WERI-Rb-1 (cell line): Measurements from ENCODE around the gene AACS.

Experiments
- DNase-seq: peaks from one replicate; pipeline ENCODE4 v3.0.0-alpha.2; 2020
- H3K27ac ChIP-seq: fragments of 250-450 bp; sonication (Bioruptor Pico); 2 replicates; pipeline ENCODE4 v1.5.1; 2020; ENCODE audit warnings: mild to moderate bottlenecking, moderate library complexity
- H3K27me3 ChIP-seq: fragments of 250-450 bp; sonication (Bioruptor Pico); 2 replicates; pipeline ENCODE4 v1.5.1; 2021; ENCODE audit warnings: mild to moderate bottlenecking, low read depth, moderate library complexity; ENCODE audit not compliant: insufficient read depth, severe bottlenecking
- H3K36me3 ChIP-seq: fragments of 250-450 bp; sonication (Bioruptor Pico); 2 replicates; pipeline ENCODE4 v1.5.1; 2020; ENCODE audit warnings: mild to moderate bottlenecking, moderate library complexity
- H3K4me3 ChIP-seq: 2 replicates; pipeline ENCODE4 v1.5.1; 2011; ENCODE audit warnings: low read depth, mild to moderate bottlenecking, control low read depth, low read length
- H3K9me3 ChIP-seq: fragments of 250-450 bp; sonication (Bioruptor Pico); 2 replicates; pipeline ENCODE4 v1.5.1; 2021; ENCODE audit warnings: mild to moderate bottlenecking, moderate library complexity; ENCODE audit not compliant: severe bottlenecking
- TF ChIP-seq, protein P1 (sequence below): IDR thresholded peaks from 2 replicates; pipeline ENCODE4 v1.5.1; 2011; ENCODE audit warnings: low read depth, mild to moderate bottlenecking, control low read depth, inconsistent platforms, low read length

Gene AACS

DNA sequence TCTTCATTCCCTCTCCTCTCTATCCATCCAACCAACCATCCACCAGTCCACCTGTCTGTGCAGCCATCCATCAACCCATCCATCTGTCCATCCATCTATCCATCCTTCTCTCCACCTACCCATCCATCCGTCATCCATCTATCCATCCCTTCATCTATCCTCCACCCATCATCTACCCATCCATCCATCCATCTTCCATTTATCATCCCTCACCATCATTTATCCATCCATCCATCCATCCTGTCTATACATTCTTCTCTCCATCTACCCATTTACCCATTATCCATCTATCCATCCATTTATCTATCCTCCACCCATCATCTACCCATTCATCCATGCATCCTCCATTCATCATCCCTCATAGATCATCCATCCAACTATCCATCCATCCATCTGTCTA lies 24.4 kb downstream of the AACS start:
- Histone ChIP-seq H3K9me3 (no peaks in the 10 kb centered on the region), H3K36me3 (peaks cover 85% of the 10 kb centered on the region)

DNA sequence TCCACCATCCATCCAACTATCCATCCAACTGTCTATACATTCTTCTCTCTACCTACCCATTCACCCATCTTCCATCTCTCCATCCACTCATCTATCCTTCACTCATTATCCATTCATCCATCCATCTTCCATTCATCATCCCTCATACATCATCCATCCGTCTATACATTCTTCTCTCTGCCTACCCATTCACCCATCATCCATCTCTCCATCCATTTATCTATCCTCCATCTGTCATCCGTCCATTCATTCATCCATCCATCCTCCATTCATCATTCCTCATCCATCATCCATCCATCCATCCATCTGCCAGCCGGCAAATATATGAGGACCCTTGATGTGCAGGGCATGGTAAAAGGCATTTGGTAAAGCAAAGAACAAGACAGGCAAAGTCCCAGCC lies 25.2 kb downstream of the AACS start:
- Histone ChIP-seq H3K27ac (no peak overlapping the region), H3K27me3 (no peaks in the 10 kb centered on the region), H3K9me3 (no peaks in the 10 kb centered on the region), H3K4me3 (no peak overlapping the region), H3K36me3 (peaks cover 82% of the 10 kb centered on the region)
- TF ChIP-seq, protein P1, sequence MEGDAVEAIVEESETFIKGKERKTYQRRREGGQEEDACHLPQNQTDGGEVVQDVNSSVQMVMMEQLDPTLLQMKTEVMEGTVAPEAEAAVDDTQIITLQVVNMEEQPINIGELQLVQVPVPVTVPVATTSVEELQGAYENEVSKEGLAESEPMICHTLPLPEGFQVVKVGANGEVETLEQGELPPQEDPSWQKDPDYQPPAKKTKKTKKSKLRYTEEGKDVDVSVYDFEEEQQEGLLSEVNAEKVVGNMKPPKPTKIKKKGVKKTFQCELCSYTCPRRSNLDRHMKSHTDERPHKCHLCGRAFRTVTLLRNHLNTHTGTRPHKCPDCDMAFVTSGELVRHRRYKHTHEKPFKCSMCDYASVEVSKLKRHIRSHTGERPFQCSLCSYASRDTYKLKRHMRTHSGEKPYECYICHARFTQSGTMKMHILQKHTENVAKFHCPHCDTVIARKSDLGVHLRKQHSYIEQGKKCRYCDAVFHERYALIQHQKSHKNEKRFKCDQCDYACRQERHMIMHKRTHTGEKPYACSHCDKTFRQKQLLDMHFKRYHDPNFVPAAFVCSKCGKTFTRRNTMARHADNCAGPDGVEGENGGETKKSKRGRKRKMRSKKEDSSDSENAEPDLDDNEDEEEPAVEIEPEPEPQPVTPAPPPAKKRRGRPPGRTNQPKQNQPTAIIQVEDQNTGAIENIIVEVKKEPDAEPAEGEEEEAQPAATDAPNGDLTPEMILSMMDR: no peak
- DNase-seq: no peak

More for the DNA sequence above, 24.4 kb downstream of the AACS start:
- TF ChIP-seq, protein P1: no peak
- H3K4me3 ChIP-seq: no peak overlapping the region
- no peak for DNase-seq
- no peaks in the 10 kb centered on the region for H3K27me3 ChIP-seq
- H3K27ac ChIP-seq: no peak overlapping the region

DNA sequence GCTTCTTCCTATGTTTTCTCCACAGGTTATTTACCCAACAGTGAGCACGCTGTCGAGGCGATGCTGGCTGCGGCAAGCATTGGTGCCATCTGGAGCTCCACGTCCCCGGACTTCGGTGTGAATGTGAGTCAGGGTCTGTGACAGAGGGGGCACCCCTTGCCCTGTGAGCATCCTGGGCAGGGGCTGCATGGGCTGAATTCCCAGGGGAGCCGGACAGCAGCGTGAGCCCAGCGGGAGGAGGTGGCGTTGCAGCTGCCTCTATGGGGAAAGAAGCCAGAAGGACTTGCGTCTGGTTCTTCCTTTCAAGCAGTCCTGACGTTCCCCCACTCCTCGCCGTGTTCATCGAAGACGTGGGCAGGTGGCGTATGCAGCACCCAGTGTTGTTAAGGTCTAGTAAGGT lies 26.2 kb downstream of the AACS start:
- Histone ChIP-seq H3K36me3 (peaks cover 83% of the 10 kb centered on the region), H3K27ac (no peak overlapping the region), H3K27me3 (no peaks in the 10 kb centered on the region), H3K4me3 (no peak overlapping the region), H3K9me3 (no peaks in the 10 kb centered on the region)
- DNase-seq: no peak
- TF ChIP-seq, protein P1: no peak

- H3K4me3 ChIP-seq: no peak overlapping the region
- no peak for DNase-seq
- no peaks in the 10 kb centered on the region for H3K9me3 ChIP-seq
- H3K27me3 ChIP-seq: no peaks in the 10 kb centered on the region
- TF ChIP-seq, protein P1: no peak
- no peak overlapping the region for H3K27ac ChIP-seq
- peaks cover 75% of the 10 kb centered on the region for H3K36me3 ChIP-seq
Measured at GRCh38 chr12:125092108-125092871, 27.1 kb downstream of the AACS start.

GRCh38 chr12:125092872-125093680 lies 27.8 kb downstream of the AACS start:
- Histone ChIP-seq H3K4me3 (no peak overlapping the region), H3K27ac (no peak overlapping the region), H3K9me3 (no peaks in the 10 kb centered on the region), H3K36me3 (peaks cover 67% of the 10 kb centered on the region), H3K27me3 (no peaks in the 10 kb centered on the region)
- TF ChIP-seq, protein P1: 0 out of 2 replicates have a peak, but pooled peaks have one; percentile 17
- no peak for DNase-seq
